Kidney tubule cell (primary cell): ENCODE results near the gene SLC36A1.

Experiments
- DNase-seq: peaks from one replicate; pipeline ENCODE4 v3.0.0-alpha.2; 2018; ENCODE audit warnings: low spot score

The SLC36A1 gene

GRCh38 chr5:151534350-151534749 is 86.9 kb downstream of the SLC36A1 start:
- DNase-seq: no peak

- DNase-seq: no peak
Observed at GRCh38 chr5:151537044-151537443, 89.6 kb downstream of the SLC36A1 start.

GRCh38 chr5:151541571-151541970 is 94.2 kb downstream of the SLC36A1 start:
- DNase-seq: no peak
